Cardiac muscle cell (in vitro differentiated cells and primary cell): Measurements from ENCODE around the gene S100A8. TPM values are rescaled to one million over a fixed set of nuclear protein-coding genes. Genes with fewer than 3 reads are reported as not detected.
"Not testable (repeated sequence)": the region's sequence is repeated elsewhere in the genome, so short reads cannot be mapped to it uniquely, and the experiment has no call there.

ENCODE experiments used
- DNase-seq, 2 donors: peaks; one replicate each; pipeline versions ENCODE4 v3.0.0 to v3.0.0-alpha.2; 2010 to 2017; ENCODE audit warnings: low read depth in 1 of 2, low spot score in 1 of 2
- H3K27ac ChIP-seq: fragments of 200-600 bp; sonication (generic); 2 replicates; pipeline ENCODE4 v1.5.1; 2016
- H3K27me3 ChIP-seq: fragments of 200-600 bp; sonication (generic); 2 replicates; pipeline ENCODE4 v1.6.0; 2016; ENCODE audit warnings: control low read depth
- H3K36me3 ChIP-seq: fragments of 200-600 bp; sonication (generic); 2 replicates; pipeline ENCODE4 v1.5.1; 2016; ENCODE audit warnings: control low read depth
- H3K4me1 ChIP-seq: fragments of 200-600 bp; sonication (generic); 2 replicates; pipeline ENCODE4 v1.8.1; 2017; ENCODE audit warnings: low read depth, mild to moderate bottlenecking, mixed run types
- H3K4me3 ChIP-seq: fragments of 200-600 bp; sonication (generic); 2 replicates; pipeline ENCODE4 v1.5.1; 2016; ENCODE audit warnings: mild to moderate bottlenecking
- H3K9me3 ChIP-seq: fragments of 200-600 bp; sonication (generic); 2 replicates; pipeline ENCODE4 v1.5.1; 2017; ENCODE audit warnings: low read depth, mild to moderate bottlenecking, control low read depth
- CTCF ChIP-seq: IDR thresholded peaks from 2 replicates; pipeline ENCODE4 v1.5.1; 2012; ENCODE audit warnings: low read depth, mild to moderate bottlenecking, low read length
- polyA plus RNA-seq: library from polyadenylated mRNA; unstranded; fragments of >200 nt; fragmentation: Nextera tagmentation; extraction: Ambion mirVana; gene quantifications from 2 replicates; pipeline ENCODE4 v1.2.1, GENCODE V29; 2016
- total RNA-seq: library from RNA; depleted of rRNA; stranded (reverse); fragments of >200 nt; gene quantifications from 2 replicates; pipeline ENCODE4 v1.2.3, GENCODE V29; 2016

S100A8 gene
- total and polyA plus RNA-seq, 2 experiments from 2014 or later: 4.4 TPM; not detected in 1

- DNase-seq, H3K27me3 ChIP-seq, H3K27ac ChIP-seq, H3K4me1 ChIP-seq, H3K9me3 ChIP-seq, H3K4me3 ChIP-seq, H3K36me3 ChIP-seq: not testable (repeated sequence)
Measured at GRCh38 chr1:153405825-153406599, 15.1 kb upstream of the S100A8 start.

- Histone ChIP-seq H3K9me3 (no peaks in the 10 kb centered on the region), H3K36me3 (no peaks in the 10 kb centered on the region), H3K27ac (no peak overlapping the region), H3K4me3 (no peak overlapping the region), H3K4me1 (peaks cover 3% of the 10 kb centered on the region), H3K27me3 (no peaks in the 10 kb centered on the region)
- peak; percentile 33 for TF ChIP-seq CTCF
- no peak for DNase-seq
Measured at GRCh38 chr1:153404768-153405167, 13.9 kb upstream of the S100A8 start.

GRCh38 chr1:153404086-153404635 lies 13.3 kb upstream of the S100A8 start:
- H3K27ac ChIP-seq: no peak overlapping the region
- TF ChIP-seq CTCF: no peak
- H3K4me1 ChIP-seq: peaks cover 3% of the 10 kb centered on the region
- no peak overlapping the region for H3K4me3 ChIP-seq
- H3K27me3 ChIP-seq: no peaks in the 10 kb centered on the region
- no peak for DNase-seq
- no peaks in the 10 kb centered on the region for H3K36me3 ChIP-seq
- no peaks in the 10 kb centered on the region for H3K9me3 ChIP-seq

- no peak for TF ChIP-seq CTCF
- Histone ChIP-seq H3K27ac (no peak overlapping the region), H3K4me3 (no peak overlapping the region), H3K27me3 (no peaks in the 10 kb centered on the region), H3K36me3 (no peaks in the 10 kb centered on the region), H3K4me1 (peaks cover 3% of the 10 kb centered on the region), H3K9me3 (no peaks in the 10 kb centered on the region)
- DNase-seq: no peak
Measured at GRCh38 chr1:153403421-153404085, 12.7 kb upstream of the S100A8 start.

GRCh38 chr1:153402226-153402625 lies 11.4 kb upstream of the S100A8 start:
- H3K4me3 ChIP-seq: no peak overlapping the region
- TF ChIP-seq CTCF: no peak
- H3K4me1 ChIP-seq: peaks cover 3% of the 10 kb centered on the region
- no peaks in the 10 kb centered on the region for H3K36me3 ChIP-seq
- no peaks in the 10 kb centered on the region for H3K9me3 ChIP-seq
- DNase-seq: no peak
- H3K27ac ChIP-seq: no peak overlapping the region
- no peaks in the 10 kb centered on the region for H3K27me3 ChIP-seq

- Histone ChIP-seq H3K4me1 (peaks cover 3% of the 10 kb centered on the region), H3K36me3 (no peaks in the 10 kb centered on the region), H3K27me3 (no peaks in the 10 kb centered on the region), H3K27ac (no peak overlapping the region), H3K9me3 (no peaks in the 10 kb centered on the region), H3K4me3 (no peak overlapping the region)
- DNase-seq: no peak
- TF ChIP-seq CTCF: no peak
Measured at GRCh38 chr1:153401461-153401860, 10.6 kb upstream of the S100A8 start.
